Measurements from ENCODE around the gene TNFRSF9.
"Not testable (repeated sequence)": the region's sequence is repeated elsewhere in the genome, so short reads cannot be mapped to it uniquely, and the experiment has no call there.

Gene TNFRSF9

DNA sequence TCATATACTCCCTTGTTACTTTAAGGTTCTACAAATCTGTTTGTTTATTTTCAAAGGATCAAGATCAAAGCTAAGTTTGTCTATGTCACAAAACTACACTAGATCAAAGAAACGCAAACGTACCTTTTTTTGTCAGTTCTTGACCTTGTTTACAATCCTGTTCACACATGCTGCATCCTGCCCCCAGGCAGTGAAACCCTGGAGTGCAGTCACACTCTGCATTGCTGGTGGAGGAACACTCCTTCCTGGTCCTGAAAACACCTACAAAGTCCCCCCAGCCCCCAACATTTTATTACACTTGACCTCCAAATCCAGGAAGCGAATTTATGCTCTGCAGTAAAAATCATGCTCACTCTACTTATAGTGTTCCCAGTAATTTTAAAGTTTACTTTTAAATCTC lies 2.6 kb downstream of the TNFRSF9 start:
- Histone ChIP-seq H3K36me3 (ENCODE audit: insufficient read depth, low read length) (no peaks in the 10 kb centered on the region), H3K27me3 (ENCODE audit: control insufficient read depth in 1 of 2, insufficient read depth in 2 of 2, low read length in 2 of 2) (peaks cover 0 to 10% of the 10 kb centered on the region in 2 donors), H3K4me3 (ENCODE audit: low read depth in 1 of 2, low read length in 2 of 2) (no peak overlapping the region), H3K27ac (ENCODE audit: low read depth, low read length) (no peak overlapping the region), H3K9ac (ENCODE audit: low read length) (no peak overlapping the region), H3K4me1 (ENCODE audit: insufficient read depth, low read length) (no peaks in the 10 kb centered on the region), H3K9me3 (ENCODE audit: low read length) (no peaks in the 10 kb centered on the region)

DNA sequence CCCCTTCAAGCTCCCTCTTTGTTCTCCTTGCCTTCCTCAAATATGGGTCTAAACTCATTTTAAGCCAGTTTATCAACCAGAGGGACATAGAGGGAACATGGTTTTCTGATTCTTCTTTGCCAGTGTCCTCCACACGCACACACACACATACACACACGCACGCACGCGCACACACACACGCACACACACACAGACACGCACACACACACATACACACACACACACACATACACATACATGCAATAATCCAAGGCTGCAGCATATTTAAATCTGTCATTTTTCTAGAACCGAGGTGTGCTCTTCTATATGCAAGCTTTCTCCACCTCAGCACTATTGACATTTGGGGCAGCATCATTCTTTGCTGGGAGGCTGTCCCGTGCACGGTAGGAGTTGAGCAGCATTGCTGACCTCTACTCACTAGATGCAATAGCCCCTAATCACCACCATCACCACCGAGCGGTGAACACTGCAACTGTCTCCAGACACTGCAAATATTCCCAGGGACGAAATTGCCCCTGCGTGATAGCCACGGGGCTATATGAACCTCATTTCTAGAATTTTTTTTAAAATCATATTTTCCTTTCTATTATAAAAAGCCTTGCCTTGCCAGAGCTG lies 8.0 kb downstream of the TNFRSF9 start:
- no peak overlapping the region for H3K27ac ChIP-seq (ENCODE audit: low read depth, low read length)
- no peak overlapping the region for H3K4me3 ChIP-seq (ENCODE audit: low read depth in 1 of 2, low read length in 2 of 2)
- H3K36me3 ChIP-seq (ENCODE audit: insufficient read depth, low read length), result no peaks in the 10 kb centered on the region
- no peaks in the 10 kb centered on the region for H3K9me3 ChIP-seq (ENCODE audit: low read length)
- peaks cover 0 to 15% of the 10 kb centered on the region in 2 donors for H3K27me3 ChIP-seq (ENCODE audit: control insufficient read depth in 1 of 2, insufficient read depth in 2 of 2, low read length in 2 of 2)
- no peak overlapping the region for H3K9ac ChIP-seq (ENCODE audit: low read length)
- no peaks in the 10 kb centered on the region for H3K4me1 ChIP-seq (ENCODE audit: insufficient read depth, low read length)

DNA sequence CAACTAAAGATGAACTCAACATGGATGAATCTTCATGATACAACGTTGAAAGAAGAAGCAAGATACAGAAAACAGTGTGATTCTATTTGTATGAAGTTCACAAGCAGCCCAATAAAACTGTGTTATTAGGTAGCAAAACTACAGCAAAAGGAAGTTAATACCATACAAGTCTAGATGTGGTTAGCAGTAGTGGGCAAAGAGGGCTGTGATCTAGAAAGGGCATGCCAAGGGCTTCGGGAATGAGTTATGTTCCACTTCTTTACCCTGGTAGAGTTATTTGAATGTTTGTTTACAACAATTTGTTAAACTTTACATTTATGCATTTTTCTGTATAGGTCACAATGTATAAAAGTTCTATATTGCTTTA lies 9.2 kb downstream of the TNFRSF9 start:
- peaks cover 0 to 9% of the 10 kb centered on the region in 2 donors for H3K27me3 ChIP-seq (ENCODE audit: control insufficient read depth in 1 of 2, insufficient read depth in 2 of 2, low read length in 2 of 2)
- H3K9ac ChIP-seq (ENCODE audit: low read length), result no peak overlapping the region
- H3K36me3 ChIP-seq (ENCODE audit: insufficient read depth, low read length), result no peaks in the 10 kb centered on the region
- H3K9me3 ChIP-seq (ENCODE audit: low read length), result no peaks in the 10 kb centered on the region
- H3K4me1 ChIP-seq (ENCODE audit: insufficient read depth, low read length), result no peaks in the 10 kb centered on the region
- H3K4me3 ChIP-seq (ENCODE audit: low read depth in 1 of 2, low read length in 2 of 2), result no peak overlapping the region
- H3K27ac ChIP-seq (ENCODE audit: low read depth, low read length), result no peak overlapping the region

DNA sequence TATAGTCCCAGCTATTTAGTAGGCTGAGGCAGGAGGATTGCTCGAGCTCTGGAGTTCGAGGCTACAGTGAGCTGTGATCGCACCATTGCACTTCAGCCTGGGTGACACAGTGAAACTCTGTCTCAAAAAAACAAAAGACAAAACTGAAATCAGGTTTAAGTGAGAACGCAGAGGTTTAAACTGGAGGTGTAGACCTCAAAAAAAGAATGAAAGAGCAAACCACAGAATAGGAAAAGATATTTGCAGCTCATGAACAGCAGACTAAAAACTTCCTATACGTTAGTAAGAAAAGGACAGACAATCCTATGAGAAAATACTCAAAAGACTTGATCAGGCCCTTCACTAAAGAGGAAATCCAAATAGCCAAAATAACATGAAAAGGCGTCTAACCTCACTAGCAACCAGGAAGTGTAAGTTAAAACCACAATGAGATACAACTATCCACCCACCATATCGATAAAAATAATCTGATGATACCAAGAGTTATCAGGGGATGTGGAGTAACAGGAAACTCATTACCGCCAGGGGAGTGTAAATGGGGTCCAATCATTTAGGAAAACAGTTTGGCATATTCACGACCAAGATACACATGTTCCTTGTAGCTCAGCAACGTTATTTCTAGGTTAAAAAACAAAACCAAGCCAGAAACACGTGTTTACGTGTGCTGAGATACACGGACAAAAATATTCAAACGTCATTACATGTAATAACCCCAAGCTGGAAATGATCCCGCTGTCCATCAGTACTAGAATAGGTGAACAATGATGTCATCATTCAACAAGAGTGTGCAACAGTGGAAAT lies 9.8 kb downstream of the TNFRSF9 start:
- peaks cover 0 to 9% of the 10 kb centered on the region in 2 donors for H3K27me3 ChIP-seq (ENCODE audit: control insufficient read depth in 1 of 2, insufficient read depth in 2 of 2, low read length in 2 of 2)
- no peaks in the 10 kb centered on the region for H3K9me3 ChIP-seq (ENCODE audit: low read length)
- no peak overlapping the region for H3K4me3 ChIP-seq (ENCODE audit: low read depth in 1 of 2, low read length in 2 of 2)
- H3K4me1 ChIP-seq (ENCODE audit: insufficient read depth, low read length), result no peaks in the 10 kb centered on the region
- no peaks in the 10 kb centered on the region for H3K36me3 ChIP-seq (ENCODE audit: insufficient read depth, low read length)
- no peak overlapping the region for H3K27ac ChIP-seq (ENCODE audit: low read depth, low read length)
- H3K9ac ChIP-seq (ENCODE audit: low read length), result no peak overlapping the region

DNA sequence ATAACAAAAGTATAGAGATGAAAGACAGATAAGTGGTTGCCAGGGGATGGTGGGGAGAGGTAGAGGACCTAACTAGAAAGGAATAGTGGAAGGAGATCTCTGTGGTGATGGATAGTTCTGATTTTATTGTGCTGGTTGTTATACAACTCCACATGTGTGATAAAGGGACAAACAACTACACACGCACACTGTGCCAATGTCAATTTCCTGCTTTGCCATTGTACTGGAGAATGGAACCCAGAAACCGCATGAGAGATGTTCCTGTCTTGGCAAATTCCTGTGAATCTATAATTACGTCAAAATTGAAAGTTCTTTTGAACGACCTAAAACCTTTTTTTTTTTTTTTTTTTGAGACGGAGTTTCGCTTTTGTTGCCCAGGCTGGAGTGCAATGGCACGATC lies 11.0 kb downstream of the TNFRSF9 start:
- H3K4me1 ChIP-seq (ENCODE audit: insufficient read depth, low read length), result no peaks in the 10 kb centered on the region
- no peak overlapping the region for H3K9ac ChIP-seq (ENCODE audit: low read length)
- H3K4me3 ChIP-seq (ENCODE audit: low read depth in 1 of 2, low read length in 2 of 2), result no peak overlapping the region
- H3K36me3 ChIP-seq (ENCODE audit: insufficient read depth, low read length), result no peaks in the 10 kb centered on the region
- peaks cover 0 to 9% of the 10 kb centered on the region in 2 donors for H3K27me3 ChIP-seq (ENCODE audit: control insufficient read depth in 1 of 2, insufficient read depth in 2 of 2, low read length in 2 of 2)
- H3K9me3 ChIP-seq (ENCODE audit: low read length), result no peaks in the 10 kb centered on the region
- no peak overlapping the region for H3K27ac ChIP-seq (ENCODE audit: low read depth, low read length)

DNA sequence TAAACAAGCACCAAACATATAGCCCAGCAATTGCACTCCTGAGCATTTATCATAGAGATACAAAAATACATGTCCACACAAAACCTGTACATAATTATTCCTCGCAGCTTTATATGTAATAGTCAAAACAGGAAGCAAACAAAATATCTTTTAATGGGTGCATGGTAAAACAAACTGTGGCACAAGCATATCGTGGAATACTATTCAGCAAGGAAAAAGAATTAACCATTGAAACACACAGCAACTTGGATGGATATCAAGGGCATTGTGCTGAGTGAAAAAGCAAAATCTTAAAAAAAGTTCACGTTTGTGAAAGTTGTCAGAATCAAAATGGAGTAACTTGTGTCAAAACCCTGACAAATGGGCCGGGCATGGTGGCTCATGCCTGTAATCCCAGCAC lies 12.4 kb downstream of the TNFRSF9 start:
- Histone ChIP-seq H3K9ac (ENCODE audit: low read length) (no peak overlapping the region), H3K27me3 (ENCODE audit: control insufficient read depth in 1 of 2, insufficient read depth in 2 of 2, low read length in 2 of 2) (peaks cover 0 to 9% of the 10 kb centered on the region in 2 donors), H3K27ac (ENCODE audit: low read depth, low read length) (no peak overlapping the region), H3K36me3 (ENCODE audit: insufficient read depth, low read length) (no peaks in the 10 kb centered on the region), H3K4me1 (ENCODE audit: insufficient read depth, low read length) (no peaks in the 10 kb centered on the region), H3K4me3 (ENCODE audit: low read depth in 1 of 2, low read length in 2 of 2) (no peak overlapping the region), H3K9me3 (ENCODE audit: low read length) (no peaks in the 10 kb centered on the region)

DNA sequence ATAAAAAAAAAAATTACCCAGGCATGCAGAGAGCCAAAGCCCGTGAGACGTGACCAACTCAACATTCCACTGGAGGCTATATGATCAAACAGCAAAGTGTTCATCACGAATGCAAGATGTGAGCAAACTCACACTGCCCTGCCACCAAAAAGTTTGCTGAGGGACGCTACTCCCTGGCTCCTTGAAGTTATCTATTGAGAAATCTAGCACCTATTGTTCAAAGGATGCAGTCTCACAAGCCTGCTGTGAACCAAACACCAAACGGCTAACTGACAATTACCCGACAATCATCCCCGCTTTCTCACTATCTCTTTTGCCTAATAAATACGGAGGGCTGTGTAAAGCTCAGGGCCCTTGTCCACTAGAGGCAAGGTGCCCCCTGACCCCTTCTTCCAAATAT lies 13.6 kb downstream of the TNFRSF9 start:
- H3K4me1 ChIP-seq (ENCODE audit: insufficient read depth, low read length); H3K4me3 ChIP-seq (ENCODE audit: low read depth in 1 of 2, low read length in 2 of 2); H3K36me3 ChIP-seq (ENCODE audit: insufficient read depth, low read length); H3K27ac ChIP-seq (ENCODE audit: low read depth, low read length); H3K9ac ChIP-seq (ENCODE audit: low read length); H3K27me3 ChIP-seq (ENCODE audit: control insufficient read depth in 1 of 2, insufficient read depth in 2 of 2, low read length in 2 of 2); H3K9me3 ChIP-seq (ENCODE audit: low read length): not testable (repeated sequence)

DNA sequence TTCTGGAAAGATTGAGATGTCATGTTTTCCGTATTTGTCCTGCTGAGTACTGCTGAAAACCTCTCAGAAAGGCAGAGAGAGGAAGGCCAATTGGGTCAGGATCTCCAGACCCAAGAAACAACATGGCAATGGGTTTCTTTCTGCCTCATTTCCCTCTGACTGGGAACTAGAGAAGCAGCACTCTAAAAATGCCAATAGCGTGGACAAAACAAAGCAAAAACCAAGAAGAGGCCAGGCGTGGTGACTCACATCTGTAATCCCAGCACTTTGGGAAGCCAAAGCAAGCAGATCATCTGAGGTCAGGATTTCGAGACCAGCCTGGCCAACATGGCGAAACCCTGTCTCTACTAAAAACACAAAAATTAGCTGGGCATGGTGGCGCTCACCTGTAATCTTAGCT lies 18.3 kb downstream of the TNFRSF9 start:
- Histone ChIP-seq H3K9ac (ENCODE audit: low read length) (no peak overlapping the region), H3K27me3 (ENCODE audit: control insufficient read depth in 1 of 2, insufficient read depth in 2 of 2, low read length in 2 of 2) (no peaks in the 10 kb centered on the region), H3K9me3 (ENCODE audit: low read length) (no peaks in the 10 kb centered on the region), H3K36me3 (ENCODE audit: insufficient read depth, low read length) (no peaks in the 10 kb centered on the region), H3K27ac (ENCODE audit: low read depth, low read length) (no peak overlapping the region), H3K4me1 (ENCODE audit: insufficient read depth, low read length) (no peaks in the 10 kb centered on the region), H3K4me3 (ENCODE audit: low read depth in 1 of 2, low read length in 2 of 2) (no peak overlapping the region)

DNA sequence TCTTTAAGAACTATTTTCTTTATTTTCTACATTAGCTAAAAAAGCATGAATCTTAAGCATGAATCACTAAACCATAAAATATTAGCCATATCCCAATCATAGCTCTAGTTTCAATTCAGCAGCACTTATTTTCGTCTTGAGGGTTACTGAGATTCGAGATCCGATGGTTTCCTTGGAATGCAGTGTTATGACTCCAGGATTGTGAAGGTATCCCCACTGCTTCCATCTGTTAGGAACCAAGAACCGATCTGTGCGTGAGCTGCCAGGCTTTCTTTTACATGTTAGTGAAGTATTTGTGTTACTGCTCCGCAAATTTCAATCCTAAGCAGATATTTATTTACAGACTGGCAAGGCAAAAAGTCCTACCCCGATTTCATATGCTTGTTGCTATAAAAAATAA lies 18.8 kb downstream of the TNFRSF9 start:
- no peaks in the 10 kb centered on the region for H3K27me3 ChIP-seq (ENCODE audit: control insufficient read depth in 1 of 2, insufficient read depth in 2 of 2, low read length in 2 of 2)
- no peaks in the 10 kb centered on the region for H3K4me1 ChIP-seq (ENCODE audit: insufficient read depth, low read length)
- no peak overlapping the region for H3K4me3 ChIP-seq (ENCODE audit: low read depth in 1 of 2, low read length in 2 of 2)
- H3K36me3 ChIP-seq (ENCODE audit: insufficient read depth, low read length), result no peaks in the 10 kb centered on the region
- no peak overlapping the region for H3K9ac ChIP-seq (ENCODE audit: low read length)
- H3K9me3 ChIP-seq (ENCODE audit: low read length), result no peaks in the 10 kb centered on the region
- H3K27ac ChIP-seq (ENCODE audit: low read depth, low read length), result no peak overlapping the region

DNA sequence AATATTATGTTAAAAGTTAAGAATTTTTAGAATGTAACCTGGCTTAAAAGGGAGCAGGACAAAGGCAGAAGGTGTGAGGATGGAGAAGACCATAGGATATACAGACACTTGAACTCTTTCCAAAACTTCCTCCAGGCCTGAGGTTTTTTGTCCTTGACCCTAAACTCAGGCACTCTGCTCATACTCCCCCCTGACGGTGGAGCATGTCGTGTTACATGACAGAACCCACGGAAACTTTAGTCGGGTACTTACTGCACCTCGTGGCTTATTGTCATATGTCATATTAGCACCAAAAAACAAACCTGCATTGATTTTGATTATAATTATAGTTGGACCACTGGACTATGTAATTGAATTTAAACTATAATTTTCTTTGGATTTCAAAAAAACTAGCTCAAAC lies 20.8 kb downstream of the TNFRSF9 start:
- no peak overlapping the region for H3K4me3 ChIP-seq (ENCODE audit: low read depth in 1 of 2, low read length in 2 of 2)
- H3K27ac ChIP-seq (ENCODE audit: low read depth, low read length), result no peak overlapping the region
- H3K9ac ChIP-seq (ENCODE audit: low read length), result no peak overlapping the region
- H3K36me3 ChIP-seq (ENCODE audit: insufficient read depth, low read length), result no peaks in the 10 kb centered on the region
- no peaks in the 10 kb centered on the region for H3K9me3 ChIP-seq (ENCODE audit: low read length)
- no peaks in the 10 kb centered on the region for H3K27me3 ChIP-seq (ENCODE audit: control insufficient read depth in 1 of 2, insufficient read depth in 2 of 2, low read length in 2 of 2)
- H3K4me1 ChIP-seq (ENCODE audit: insufficient read depth, low read length), result no peaks in the 10 kb centered on the region

DNA sequence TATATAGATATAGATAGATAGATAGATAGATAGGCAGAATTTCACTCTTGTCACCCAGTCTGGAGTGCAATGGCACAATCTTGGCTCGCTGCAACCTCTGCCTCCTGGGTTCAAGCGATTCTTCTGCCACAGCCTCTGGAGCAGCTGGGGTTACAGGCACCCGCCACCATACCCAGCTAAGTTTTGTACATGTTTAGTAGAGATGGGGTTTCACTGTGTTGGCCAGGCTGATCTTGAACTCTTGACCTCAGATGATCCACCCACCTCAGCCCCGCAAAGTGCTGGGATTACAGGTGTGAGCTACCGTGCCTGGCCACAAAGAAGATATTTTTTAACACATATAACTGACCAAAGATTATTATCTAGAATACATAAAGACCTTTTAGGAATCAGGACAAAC lies 22.7 kb downstream of the TNFRSF9 start:
- not testable (repeated sequence) for H3K27me3 ChIP-seq (ENCODE audit: control insufficient read depth in 1 of 2, insufficient read depth in 2 of 2, low read length in 2 of 2); H3K9me3 ChIP-seq (ENCODE audit: low read length); H3K4me1 ChIP-seq (ENCODE audit: insufficient read depth, low read length); H3K36me3 ChIP-seq (ENCODE audit: insufficient read depth, low read length); H3K9ac ChIP-seq (ENCODE audit: low read length); H3K4me3 ChIP-seq (ENCODE audit: low read depth in 1 of 2, low read length in 2 of 2); H3K27ac ChIP-seq (ENCODE audit: low read depth, low read length)

DNA sequence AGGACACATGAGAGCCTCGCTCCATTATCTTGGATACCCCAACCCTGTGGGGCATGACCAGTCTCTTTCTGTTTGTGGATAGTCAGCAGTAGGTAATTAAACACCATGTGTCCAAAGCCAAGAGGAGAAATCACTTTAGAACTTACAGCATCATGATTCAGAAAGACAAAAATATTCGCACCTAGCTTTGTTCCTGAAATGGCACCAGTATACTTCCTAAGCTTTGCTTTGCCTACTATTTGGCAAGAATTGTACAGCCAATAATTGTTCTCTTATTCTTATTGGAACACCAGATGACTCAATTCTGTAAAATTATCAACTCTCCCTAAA lies 24.2 kb downstream of the TNFRSF9 start:
- Histone ChIP-seq H3K4me1 (ENCODE audit: insufficient read depth, low read length) (no peaks in the 10 kb centered on the region), H3K27me3 (ENCODE audit: control insufficient read depth in 1 of 2, insufficient read depth in 2 of 2, low read length in 2 of 2) (no peaks in the 10 kb centered on the region), H3K9ac (ENCODE audit: low read length) (no peak overlapping the region), H3K4me3 (ENCODE audit: low read depth in 1 of 2, low read length in 2 of 2) (no peak overlapping the region), H3K36me3 (ENCODE audit: insufficient read depth, low read length) (no peaks in the 10 kb centered on the region), H3K9me3 (ENCODE audit: low read length) (no peaks in the 10 kb centered on the region), H3K27ac (ENCODE audit: low read depth, low read length) (no peak overlapping the region)

Measured in muscle layer of colon (tissue), 2 donors.